GM21576 (cell line): Measurements from ENCODE around the gene KIRREL1.
"Not testable (repeated sequence)": the region's sequence is repeated elsewhere in the genome, so short reads cannot be mapped to it uniquely, and the experiment has no call there.

ENCODE experiments used
- ATAC-seq: cut with Tn5 transposase; IDR thresholded peaks from one replicate; pipeline ENCODE4 v1.9.1; 2021; ENCODE audit warnings: mild to moderate bottlenecking, moderate library complexity; ENCODE audit not compliant: unreplicated experiment

The KIRREL1 gene

DNA sequence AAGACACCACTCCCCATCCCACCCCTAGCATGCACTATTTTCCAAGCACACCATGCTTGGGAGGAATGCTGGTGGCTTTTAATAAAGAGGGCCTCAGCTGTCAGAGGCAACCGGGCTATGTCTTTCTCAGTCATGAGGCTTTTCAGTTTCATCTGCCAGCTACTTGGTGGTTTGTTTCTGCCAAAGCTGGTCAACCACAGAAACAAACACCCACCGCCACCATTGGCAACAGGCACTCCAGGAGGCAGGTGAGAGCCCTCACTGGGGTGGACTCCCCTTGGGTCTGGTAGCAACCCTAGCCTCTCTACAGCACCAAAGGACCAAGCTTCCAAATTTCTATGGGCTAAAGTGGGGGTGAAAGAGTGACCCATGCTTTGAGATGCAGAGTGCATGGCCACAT is 133.0 kb downstream of the KIRREL1 start:
- ATAC-seq, result no peak

DNA sequence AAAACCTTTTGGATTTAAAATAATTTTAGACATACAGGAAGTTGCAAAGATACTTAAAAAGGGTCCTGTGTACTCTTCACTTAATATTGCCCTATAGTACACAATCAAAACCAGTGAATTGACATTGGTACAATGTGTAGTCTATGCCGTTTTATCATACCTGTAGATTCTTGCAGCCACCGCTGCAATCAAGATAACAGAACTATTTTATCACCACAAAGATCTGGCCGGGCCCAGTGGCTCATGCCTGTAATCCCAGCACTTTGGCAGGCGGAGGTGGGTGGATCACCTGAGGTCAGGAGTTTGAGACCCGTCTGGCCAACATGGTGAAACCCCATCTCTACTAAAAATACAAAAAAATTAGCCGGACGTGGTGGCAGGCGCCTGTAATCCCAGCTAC is 135.1 kb downstream of the KIRREL1 start:
- not testable (repeated sequence) for ATAC-seq

- ATAC-seq, result no peak
These were observed 137.8 kb downstream of the KIRREL1 start for GRCh38 chr1:158131217-158131616.

DNA sequence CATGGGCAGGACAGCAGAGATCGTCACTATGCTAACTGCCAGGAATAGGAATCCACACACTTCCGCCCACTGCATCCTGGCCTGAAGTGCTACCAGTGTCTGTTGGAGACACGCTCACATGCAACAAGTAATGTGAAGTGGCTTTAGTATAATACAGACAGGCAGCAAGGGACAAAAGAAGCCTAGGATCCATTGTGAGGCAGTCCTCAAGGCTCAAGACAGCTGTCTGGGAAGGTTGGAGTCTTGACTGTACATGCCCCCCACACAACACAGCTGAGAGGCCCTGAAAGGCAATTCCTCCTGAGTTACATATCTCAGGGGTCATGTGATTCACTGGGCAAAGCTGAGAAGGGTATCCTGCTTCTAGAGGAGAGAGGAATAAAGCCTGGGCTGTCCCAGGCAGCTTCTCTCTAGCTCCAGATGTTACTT is 147.3 kb downstream of the KIRREL1 start:
- no peak for ATAC-seq

GRCh38 chr1:158145173-158145719 is 151.8 kb downstream of the KIRREL1 start:
- no peak for ATAC-seq

DNA sequence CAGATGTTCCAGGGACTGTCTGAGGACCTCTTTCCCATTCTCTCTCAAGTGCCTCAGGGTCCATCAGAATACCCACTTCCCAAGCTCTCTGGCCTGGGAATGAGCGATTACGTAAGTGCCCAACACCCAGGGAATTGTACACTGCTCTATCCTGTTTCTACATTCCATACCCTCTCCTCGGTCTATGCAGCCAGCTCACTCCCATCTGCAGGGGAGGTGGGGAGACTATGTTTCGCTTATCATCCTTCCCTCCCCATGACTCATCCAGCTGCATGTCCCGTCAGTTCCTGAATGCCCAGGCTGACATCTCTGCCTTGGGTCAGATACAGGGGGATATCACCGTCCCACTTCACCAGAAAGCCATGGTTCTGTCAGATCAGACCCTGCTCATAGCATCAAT is 152.7 kb downstream of the KIRREL1 start:
- no peak for ATAC-seq

- ATAC-seq, result no peak
These were observed 153.3 kb downstream of the KIRREL1 start for GRCh38 chr1:158146739-158147138.

- ATAC-seq, result no peak
These were observed 154.0 kb downstream of the KIRREL1 start for GRCh38 chr1:158147401-158147800.

GRCh38 chr1:158147869-158148268 is 154.4 kb downstream of the KIRREL1 start:
- no peak for ATAC-seq

- ATAC-seq, result no peak
These were observed 155.0 kb downstream of the KIRREL1 start for GRCh38 chr1:158148468-158148867.

DNA sequence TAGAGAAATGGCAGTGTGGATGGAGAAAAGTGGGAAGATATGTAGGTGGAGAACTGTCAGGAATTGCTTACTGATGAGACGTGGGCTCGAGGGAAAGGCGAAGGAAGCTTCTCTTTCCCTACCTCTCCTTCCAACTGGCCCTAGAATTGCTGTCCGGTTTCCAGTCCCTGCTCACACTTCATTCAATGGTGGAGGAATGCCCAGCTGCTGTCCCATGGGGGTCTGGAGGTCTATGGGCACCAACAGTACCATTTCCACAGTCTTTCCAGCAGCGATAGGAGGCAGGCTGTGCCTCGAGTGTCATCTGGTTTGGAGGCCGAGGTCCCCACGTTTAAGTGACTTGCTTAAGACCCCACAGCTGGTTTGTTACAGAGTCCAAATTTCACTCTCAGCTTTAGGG is 155.7 kb downstream of the KIRREL1 start:
- no peak for ATAC-seq
